Sigmoid colon (tissue), 4 donors: ENCODE results near the gene KRTAP9-7.

ENCODE experiments used
- CTCF ChIP-seq, 4 experiments: fragments of 450-650 bp in 3 of 4; fragments of 200-600 bp in 1 of 4; IDR thresholded peaks; one replicate each; pipeline ENCODE4 v1.5.1; 2016 to 2019; ENCODE audit warnings: antibody characterized with exemption in 4 of 4, mild to moderate bottlenecking in 3 of 4, moderate library complexity in 2 of 4
- EP300 ChIP-seq, 4 donors: sonication (generic); formaldehyde crosslinking; IDR thresholded peaks; one replicate each; pipeline ENCODE4 v1.6.1; 2017; ENCODE audit warnings: antibody characterized with exemption in 4 of 4
- POLR2A ChIP-seq, 2 donors: fragments of 450-650 bp; IDR thresholded peaks; one replicate each; pipeline ENCODE4 v1.6.1; 2016; ENCODE audit warnings: antibody characterized with exemption in 2 of 2, mild to moderate bottlenecking in 2 of 2, moderate library complexity in 2 of 2
- POLR2AphosphoS5 ChIP-seq, 4 donors: sonication (generic); formaldehyde crosslinking; IDR thresholded peaks; one replicate each; pipeline ENCODE4 v1.6.1; 2017; ENCODE audit warnings: antibody characterized with exemption in 4 of 4

DNA sequence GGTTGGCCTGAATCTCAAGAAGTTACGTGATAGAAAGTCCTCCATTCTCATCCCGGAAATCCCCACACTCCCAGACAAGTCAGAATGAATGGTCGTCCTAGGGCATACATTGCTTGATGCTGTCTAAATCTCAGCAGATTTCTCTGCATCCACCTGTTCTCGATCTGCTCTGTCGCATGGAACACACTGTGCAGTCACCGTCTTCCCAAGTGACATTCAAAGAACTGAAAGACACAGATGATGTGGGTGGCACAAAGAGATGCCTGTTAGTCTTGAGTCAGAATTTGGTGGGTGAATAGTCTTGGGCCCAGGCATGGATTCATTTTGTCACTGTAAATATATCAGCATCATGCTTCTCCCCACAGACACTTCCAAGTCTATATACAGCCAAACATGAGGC, 43.8 kb upstream of the KRTAP9-7 start:
- TF ChIP-seq EP300 (IDR thresholded peaks at IDR 0.05) (no peak), CTCF (IDR thresholded peaks at IDR 0.05) (no peak), POLR2AphosphoS5 (IDR thresholded peaks at IDR 0.05) (no peak), POLR2A (IDR thresholded peaks at IDR 0.05) (no peak)
